Measurements from ENCODE around the gene VIPR2. TPM values are rescaled to one million over a fixed set of nuclear protein-coding genes. Genes with fewer than 3 reads are reported as not detected.
"Not testable (repeated sequence)": the region's sequence is repeated elsewhere in the genome, so short reads cannot be mapped to it uniquely, and the experiment has no call there.

Gene VIPR2
- total RNA-seq, 1 donor from 2014 or later = not detected

GRCh38 chr7:159103382-159104187 is 41.1 kb downstream of the VIPR2 start:
- no peak for DNase-seq

DNA sequence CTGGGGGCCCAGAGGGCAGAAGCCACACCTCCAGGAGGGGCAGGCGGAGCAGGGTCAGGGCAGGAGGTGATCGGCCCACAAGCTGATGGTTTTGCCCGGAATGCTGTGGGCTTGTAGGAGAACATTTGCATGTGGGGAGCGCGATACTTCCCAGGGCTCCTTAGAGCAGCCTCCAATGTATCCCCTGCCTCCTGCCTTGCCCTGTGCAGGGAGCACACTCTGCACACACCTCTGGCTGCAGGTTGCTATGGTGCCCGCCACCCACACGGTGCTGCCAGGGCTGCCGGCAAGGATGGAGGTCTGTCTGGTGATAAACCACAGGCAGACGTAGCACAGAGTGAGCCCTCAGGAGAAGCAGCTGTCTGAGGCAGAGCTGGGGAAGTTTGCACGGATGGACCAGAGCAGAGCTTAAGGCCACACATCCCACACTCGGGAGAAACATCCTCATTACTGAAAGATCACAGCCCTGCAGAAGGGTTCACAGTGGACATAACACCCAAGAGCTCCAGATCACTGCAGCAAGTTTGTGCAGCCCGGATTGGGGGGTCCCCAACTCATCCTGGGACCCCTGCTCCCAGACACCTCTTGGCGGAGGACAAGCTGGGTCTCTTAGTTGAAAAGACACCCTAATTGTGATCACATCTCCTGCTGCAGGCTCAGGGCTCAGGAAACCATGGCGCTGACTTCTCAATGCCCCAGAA is 41.8 kb downstream of the VIPR2 start:
- no peak for DNase-seq

DNA sequence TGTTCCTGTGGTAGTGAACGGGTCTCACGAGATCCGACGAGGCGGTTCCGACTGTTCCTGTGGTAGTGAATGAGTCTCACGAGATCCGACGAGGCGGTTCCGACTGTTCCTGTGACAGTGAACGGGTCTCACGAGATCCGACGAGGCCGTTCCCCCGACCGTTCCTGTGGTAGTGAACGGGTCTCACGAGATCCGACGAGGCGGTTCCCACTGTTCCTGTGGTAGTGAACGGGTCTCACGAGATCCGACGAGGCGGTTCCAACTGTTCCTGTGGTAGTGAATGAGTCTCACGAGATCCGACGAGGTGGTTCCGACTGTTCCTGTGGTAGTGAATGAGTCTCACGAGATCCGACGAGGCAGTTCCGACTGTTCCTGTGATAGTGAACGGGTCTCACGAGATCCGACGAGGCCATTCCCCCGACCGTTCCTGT is 43.0 kb downstream of the VIPR2 start:
- DNase-seq = not testable (repeated sequence)

DNA sequence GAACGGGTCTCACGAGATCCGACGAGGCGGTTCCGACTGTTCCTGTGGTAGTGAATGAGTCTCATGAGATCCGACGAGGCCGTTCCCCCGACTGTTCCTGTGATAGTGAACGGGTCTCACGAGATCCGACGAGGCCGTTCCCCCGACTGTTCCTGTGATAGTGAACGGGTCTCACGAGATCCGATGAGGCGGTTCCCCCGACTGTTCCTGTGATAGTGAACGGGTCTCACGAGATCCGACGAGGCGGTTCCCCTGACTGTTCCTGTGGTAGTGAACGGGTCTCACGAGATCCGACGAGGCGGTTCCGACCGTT is 43.6 kb downstream of the VIPR2 start:
- not testable (repeated sequence) for DNase-seq

GRCh38 chr7:159100281-159101082 is 44.2 kb downstream of the VIPR2 start:
- DNase-seq = not testable (repeated sequence)

GRCh38 chr7:159099711-159100231 is 44.9 kb downstream of the VIPR2 start:
- DNase-seq = no peak

DNA sequence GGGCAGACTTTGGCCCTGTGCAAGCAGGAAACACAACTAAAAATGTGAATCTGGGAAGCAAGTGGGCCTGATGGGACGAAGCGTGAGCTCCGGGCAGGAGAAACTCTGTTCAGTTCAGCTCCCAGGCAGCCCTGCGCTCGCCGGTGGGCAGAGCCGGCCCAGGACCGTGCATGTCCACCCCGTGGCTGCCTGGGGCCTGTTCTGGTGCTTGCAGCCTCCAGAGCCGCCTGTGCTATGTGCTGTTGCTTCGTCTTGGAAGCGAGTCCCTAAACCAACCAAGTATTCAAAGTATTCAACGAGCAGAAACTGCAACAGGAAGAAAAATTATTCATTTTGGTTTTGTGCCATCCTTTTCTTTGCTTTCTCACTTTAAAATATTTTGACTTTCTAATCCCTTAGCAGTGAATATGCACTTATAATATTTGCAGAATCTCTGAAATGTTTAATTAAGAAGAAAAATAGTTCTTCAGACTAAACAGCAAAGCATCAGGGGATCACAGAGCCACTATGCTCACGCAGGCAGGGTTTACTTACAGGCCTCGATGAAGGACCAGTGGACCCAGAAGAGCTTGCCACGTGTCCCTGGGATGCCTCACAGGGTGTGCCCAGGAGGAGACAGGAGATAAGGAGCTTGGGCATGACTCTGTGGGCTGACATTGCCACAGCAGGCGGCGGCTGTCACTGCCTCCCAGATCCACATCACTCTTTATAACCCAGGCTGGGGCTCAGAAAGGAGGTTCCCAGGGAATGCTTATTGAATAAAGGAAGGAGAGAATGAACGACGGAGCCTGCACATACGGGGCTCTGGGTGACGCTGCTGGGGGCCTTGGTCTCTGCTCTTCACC is 45.6 kb downstream of the VIPR2 start:
- DNase-seq = no peak

- DNase-seq = no peak
These were observed 46.3 kb downstream of the VIPR2 start for GRCh38 chr7:159098424-159098786.

- no peak for DNase-seq
These were observed 46.8 kb downstream of the VIPR2 start for GRCh38 chr7:159097661-159098423.

GRCh38 chr7:159096736-159097581 is 47.7 kb downstream of the VIPR2 start:
- DNase-seq = no peak

- DNase-seq = no peak
These were observed 48.7 kb downstream of the VIPR2 start for GRCh38 chr7:159095979-159096411.

DNA sequence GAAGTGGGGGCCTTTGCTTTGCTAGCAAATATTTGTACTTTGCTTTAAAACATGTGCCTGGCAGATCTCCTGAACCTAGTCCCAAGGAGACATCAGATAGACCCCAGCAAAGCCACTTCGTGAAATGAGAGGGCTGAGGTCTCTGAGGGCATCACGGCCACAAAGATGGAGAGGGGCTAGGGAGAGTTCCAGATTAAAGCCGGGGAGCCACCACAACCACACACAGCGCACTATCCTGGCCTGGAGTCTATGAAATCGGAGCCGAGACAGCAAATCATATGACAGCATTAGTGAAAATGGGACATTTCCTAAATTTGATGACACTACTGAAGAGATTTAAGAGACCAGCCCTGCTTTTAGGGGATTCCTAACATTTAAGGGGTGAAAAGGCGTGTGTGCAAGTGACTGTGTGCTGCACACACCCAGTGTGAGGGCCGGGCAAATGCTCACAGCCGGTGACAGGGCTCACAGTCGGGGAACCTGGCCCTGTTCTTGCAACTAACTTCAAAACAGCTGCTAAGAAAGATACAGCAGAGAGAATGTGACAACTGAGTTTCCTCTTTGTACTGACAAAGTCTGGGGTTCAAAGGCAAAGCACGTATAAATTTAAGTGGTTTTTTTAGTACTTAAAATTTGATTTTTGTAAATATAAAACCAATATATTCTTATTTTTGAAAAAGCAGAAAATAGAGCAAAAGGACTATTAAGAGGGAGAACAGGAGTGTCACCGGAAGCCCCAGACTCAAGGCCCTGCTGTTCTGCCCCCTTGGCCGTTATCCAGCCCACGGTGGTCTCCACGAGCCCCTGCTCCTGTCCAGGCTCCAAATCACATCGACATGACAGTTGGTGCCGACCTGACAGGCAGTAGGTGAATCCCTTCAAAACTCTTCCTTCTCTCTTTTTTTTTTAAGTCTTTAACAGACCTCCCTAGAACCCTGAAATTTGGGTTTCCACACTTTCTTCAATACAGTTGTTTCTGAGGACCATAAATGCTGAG is 49.5 kb downstream of the VIPR2 start:
- DNase-seq = no peak

DNA sequence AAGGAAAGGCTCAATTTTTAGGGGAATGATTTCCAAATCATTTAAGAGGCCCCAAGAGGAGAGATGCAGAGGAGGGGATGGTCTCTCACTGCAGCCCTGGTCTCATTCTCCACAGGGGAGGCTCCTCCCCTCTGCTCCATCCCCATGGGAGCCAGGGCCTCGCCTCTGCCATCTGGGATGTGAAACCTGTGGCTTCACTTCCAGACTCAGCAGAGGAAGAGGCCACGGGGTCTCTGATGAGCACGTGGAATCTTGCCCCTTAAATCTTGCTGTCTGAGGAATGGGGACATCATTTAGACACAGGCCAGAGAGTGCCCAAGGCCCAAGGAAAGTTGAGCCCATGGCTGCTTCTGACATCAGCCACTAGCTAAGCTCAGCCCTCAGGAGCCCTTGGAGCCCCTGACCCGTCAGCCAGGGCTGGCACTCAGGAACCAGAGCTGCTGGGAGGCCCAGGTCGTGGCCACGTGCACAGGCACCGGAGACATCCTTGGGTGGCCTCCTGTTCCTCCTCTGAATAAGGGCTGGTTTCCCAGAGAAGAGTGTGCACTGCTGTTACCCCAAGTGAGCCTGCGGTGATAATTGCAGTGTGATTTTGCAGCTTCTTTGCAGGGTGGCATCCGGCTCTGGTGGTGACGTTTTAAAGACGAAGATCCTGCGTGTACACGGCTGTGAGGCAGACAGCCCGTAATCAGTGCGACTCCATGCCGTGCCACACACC is 50.5 kb downstream of the VIPR2 start:
- DNase-seq = no peak

- DNase-seq = no peak
These were observed 51.2 kb downstream of the VIPR2 start for GRCh38 chr7:159093351-159093971.

DNA sequence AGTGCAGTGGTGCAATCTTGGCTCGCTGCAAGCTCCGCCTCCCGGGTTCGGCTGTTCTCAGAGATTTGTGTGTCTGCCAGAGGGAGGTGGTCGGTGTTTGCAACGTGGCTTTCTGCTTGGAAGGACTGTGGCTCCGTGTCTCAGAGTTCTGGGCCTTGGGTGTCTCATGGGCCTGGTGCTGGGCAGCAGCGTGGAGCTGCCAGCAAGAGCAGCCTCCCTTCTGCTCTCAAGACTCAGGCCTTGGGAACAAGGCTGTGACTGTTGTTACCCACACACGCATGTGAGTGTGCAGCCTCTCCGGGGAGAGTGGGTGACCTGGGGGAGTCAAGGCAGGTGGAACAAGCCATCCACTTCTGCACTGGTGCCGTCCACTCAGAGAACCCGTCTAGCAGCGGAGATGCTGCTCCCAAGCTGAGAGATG is 52.0 kb downstream of the VIPR2 start:
- DNase-seq = no peak

DNA sequence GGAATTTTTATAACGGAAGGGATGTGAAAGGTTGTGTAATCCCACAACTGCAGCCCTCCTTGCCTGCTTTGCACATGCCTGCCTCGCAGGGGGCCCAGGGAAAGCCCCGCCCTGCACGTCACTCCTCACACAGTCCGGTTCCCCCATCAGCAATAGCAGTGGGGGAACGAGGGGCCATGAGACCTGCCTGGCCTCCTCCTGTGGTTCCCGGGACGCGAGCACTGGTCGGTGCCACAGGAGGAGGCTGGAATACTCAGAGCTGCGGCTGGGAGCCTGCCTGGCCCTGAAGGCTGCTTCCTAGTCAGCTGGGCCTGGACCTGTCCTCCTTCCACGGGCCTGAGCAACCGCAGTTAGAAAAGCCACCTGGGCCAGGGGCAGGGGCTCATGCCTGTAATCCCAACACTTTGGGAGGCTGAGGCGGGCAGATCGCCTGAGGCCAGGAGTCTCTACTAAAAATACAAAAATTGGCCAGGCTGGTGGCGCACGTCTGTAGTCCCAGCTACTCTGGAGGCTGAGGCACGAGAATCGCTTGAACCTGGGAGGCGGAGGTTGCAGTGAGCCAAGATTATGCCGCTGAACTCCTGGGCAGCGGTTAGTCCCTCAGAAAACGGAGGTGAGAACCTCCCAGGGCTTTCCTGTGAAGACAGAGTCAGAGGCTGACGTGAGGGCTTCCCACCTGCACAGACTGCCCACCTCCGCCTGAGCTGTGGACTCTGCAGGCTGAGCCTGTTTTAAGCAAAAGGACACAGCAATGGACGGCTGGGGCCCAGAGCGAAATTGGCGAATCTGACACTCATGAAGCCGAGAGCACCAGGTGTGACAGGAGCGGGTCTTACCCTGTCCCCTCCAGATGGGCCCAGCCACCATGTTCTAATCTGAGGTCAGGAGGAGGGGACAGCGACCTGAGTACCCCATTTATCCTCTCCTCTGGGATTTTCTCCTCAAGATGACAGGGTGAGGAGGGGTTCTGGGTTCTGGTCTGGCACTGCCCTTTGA is 52.9 kb downstream of the VIPR2 start:
- no peak for DNase-seq

DNA sequence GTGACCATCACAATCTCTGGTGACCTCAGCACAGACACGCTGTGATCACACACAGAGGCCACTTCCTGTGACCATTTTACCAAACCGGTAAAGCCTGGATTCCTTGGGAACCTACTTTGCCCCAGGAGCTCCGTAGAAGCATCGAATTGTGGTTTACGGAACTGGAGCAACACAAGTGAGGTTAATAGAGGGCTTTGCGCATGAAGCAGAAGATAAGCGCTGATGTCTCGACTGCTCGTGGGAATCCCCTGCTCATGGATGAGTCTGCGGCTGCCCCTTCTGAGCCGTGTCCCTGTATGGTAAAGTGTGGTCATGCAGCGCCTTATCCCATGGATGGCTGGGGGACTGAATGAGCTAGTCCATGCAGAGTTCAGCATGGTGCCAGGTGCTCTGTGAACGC is 53.6 kb downstream of the VIPR2 start:
- no peak for DNase-seq

Measured in dermis blood vessel endothelial cell (primary cell).